Astrocyte of the spinal cord (primary cell): Measurements from ENCODE around the gene FRMD4A.

ENCODE experiments used
- DNase-seq: peaks from one replicate; pipeline ENCODE4 v3.0.0; 2011; ENCODE audit warnings: low read depth, low spot score
- H3K4me3 ChIP-seq: 2 replicates; pipeline ENCODE4 v1.5.1; 2011; ENCODE audit warnings: low read depth, mild to moderate bottlenecking, low read length, moderate library complexity
- in situ Hi-C: cut with HindIII; loops from 2 replicates; pipeline ENCODE4 v1.10.0; 2017; ENCODE audit warnings: low sequenced_read_pairs
- TF ChIP-seq, protein P1 (sequence below): IDR thresholded peaks from 2 replicates; pipeline ENCODE4 v1.5.1; 2012; ENCODE audit warnings: low read depth, mild to moderate bottlenecking, low read length, inconsistent platforms

FRMD4A gene

DNA sequence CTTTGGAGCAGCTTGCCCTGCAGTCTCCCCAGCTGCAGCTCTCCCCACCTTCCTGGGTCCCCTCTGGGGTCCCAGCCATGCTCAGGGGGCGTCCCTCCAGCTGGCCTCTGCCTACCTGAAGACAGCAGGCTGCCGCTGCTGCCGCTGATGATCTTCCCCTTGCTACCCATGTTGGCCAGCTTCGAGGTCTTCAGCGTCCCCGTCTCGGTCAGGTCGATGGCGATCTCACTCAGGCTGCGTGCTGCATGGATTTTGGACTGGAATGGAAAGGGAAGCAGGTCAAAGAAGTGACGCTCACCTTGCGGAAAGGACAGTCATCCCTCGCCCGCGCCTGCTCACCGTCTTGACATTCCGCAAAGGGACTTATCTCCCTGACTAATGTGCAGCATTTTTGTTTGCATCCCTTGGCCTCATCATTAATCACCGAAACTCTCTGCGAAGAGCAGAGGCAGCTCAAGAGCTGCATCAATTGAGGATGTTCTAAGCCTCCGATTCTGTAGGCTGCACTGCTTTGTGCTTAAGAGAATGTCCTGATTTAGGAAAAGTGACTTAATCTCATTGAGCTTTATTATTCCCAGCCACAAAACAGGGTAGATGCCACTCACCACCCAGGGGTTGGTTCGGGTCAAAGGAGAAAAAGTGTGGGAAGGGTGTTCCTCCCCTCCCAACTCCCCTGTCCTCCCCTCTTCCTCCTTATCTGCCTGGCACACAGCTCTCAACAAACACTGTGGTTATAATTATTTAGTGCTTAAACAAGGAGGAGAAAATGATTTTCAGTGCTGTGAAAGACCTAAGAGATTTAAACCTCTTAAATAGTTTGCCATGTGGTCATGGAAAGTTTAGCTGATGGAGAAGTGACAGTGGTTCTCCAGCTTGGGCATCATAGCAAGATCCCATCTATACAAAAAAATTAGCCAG, 636.7 kb downstream of the FRMD4A start:
- DNase-seq = no peak
- TF ChIP-seq, protein P1, sequence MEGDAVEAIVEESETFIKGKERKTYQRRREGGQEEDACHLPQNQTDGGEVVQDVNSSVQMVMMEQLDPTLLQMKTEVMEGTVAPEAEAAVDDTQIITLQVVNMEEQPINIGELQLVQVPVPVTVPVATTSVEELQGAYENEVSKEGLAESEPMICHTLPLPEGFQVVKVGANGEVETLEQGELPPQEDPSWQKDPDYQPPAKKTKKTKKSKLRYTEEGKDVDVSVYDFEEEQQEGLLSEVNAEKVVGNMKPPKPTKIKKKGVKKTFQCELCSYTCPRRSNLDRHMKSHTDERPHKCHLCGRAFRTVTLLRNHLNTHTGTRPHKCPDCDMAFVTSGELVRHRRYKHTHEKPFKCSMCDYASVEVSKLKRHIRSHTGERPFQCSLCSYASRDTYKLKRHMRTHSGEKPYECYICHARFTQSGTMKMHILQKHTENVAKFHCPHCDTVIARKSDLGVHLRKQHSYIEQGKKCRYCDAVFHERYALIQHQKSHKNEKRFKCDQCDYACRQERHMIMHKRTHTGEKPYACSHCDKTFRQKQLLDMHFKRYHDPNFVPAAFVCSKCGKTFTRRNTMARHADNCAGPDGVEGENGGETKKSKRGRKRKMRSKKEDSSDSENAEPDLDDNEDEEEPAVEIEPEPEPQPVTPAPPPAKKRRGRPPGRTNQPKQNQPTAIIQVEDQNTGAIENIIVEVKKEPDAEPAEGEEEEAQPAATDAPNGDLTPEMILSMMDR = no peak
- in situ Hi-C loops = no loop called here
- no peak overlapping the region for H3K4me3 ChIP-seq

DNA sequence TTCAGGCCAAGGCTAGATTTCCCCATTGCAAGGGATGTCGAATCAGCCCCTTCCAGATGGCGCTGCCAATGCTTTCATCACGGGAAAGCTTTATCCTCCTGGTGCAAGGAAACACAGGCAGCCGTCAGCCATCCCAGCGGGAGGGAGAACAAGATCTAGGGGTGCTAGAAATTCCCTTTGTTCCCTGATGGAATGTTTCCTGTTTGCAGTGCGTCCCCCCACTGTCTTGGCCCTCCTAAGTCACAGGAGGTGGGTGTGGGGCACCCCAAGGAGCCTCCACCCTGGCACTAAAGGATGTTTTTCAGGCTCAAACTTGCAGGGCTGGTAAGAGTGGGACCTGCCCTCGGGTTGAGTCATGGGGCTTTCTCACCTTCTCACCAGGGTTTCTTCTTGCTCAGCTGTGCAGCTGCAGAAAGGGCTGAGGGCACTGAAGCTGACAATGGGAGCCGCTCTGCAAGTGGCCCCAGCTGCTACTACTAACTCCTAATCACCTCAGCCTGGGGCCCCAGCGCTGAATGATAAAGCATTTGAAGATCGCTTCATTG, 640.4 kb downstream of the FRMD4A start:
- TF ChIP-seq, protein P1 = no peak
- no peak overlapping the region for H3K4me3 ChIP-seq
- in situ Hi-C loops = no loop called here
- DNase-seq = peak; percentile 75

DNA sequence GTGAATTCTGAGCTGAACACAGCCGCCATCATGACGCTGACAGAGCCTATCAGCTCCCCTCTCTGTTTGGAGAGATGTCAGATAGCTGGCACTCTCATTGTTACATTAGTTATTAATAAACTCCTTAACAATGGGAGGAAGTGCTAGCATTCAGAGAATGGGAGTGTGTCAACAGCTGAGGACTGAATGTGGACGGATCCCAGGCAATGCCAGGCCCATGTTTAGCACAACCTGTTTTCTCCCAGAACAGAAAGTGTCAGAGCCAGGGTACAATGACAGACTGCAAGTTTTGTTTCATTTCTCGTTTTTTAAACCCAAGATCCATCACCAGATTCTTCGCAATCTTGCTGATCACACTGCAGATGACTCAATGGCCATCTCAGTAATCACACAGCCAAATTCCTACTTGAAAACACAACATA, 644.4 kb downstream of the FRMD4A start:
- in situ Hi-C loops = no loop called here
- DNase-seq = no peak
- H3K4me3 ChIP-seq = no peak overlapping the region
- TF ChIP-seq, protein P1 = no peak

DNA sequence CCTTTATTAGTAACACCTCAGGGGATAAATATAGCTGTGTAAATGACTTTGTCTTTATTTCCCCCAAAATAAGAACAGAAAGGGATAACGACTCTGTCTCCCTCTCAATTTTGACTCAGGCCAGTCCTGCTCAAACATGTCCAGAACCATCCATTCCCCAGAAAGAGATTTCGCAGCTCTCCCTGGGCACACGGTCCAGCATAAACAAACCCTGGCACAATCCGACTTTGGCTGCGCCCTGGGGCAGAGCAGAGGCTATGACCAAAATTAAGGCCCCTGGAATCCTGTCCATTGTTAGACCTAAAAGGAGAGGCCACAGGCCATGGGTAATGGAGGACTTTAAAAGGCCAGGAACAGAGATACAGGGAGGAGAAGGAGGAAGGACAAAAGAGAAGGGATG, 644.8 kb downstream of the FRMD4A start:
- no peak overlapping the region for H3K4me3 ChIP-seq
- in situ Hi-C loops = no loop called here
- DNase-seq = no peak
- TF ChIP-seq, protein P1 = no peak

DNA sequence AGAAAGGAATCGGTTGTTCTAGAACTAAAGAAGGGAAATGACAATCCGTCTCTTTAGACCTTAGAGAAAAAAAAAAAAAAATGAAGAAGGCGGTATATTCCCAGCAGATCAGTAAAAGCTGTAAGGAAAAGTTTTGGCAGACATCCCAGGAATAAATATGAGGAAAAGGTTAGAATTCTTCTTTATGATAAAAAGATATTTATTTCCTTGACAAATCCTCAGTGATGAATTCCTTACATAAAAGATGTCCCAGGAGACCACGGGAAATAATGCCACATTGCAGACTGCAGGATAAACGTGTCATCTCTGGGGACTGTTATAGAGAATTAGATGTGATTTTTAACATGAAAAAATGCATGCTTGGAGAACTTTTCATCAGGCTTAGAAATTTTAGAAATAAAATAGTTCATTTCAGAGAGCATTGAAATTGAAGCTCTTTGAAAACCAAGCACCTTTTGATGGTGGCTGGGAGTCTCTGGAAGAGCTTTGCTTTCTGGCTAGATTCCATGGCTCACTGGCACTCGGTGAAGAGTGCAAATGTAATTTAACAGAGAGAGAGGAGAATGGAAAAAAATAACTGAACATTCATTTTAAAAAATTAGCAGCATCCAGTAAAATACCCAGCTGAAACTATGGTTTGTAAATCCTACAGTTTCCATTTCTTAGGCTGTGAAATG, 645.8 kb downstream of the FRMD4A start:
- TF ChIP-seq, protein P1 = no peak
- in situ Hi-C loops = no loop called here
- no peak overlapping the region for H3K4me3 ChIP-seq
- DNase-seq = peak; percentile 40

DNA sequence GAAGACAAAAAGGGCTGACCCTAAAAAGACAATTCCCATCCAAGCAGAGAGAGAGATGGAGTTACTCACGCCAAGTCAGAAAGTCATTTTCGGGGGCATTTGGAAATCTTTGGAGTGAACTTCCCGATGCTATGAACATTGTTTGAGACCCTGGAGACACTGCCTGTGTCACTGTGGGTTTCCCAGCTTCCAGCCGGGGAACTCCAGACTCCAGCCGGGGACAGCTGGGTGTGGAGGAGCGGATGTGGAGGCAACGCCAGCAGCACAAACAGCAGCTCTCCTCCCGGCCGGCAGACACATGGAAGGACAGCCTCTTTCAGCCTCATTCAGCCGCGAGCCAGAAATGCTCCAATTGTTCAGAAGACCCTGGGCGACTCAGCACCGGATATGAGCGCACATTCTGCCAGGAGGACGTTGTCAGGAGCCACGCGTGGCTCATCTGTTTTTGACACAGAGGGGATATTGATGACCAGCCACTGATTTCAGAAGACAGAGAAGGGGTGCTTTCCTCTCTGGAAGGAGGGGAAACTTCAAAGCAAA, 646.4 kb downstream of the FRMD4A start:
- no peak overlapping the region for H3K4me3 ChIP-seq
- TF ChIP-seq, protein P1 = no peak
- in situ Hi-C loops = no loop called here
- peak; percentile 75 for DNase-seq
